K562 (cell line): Measurements from ENCODE around the gene CTPS2. TPM values are rescaled to one million over a fixed set of nuclear protein-coding genes. Genes with fewer than 3 reads are reported as not detected.

ENCODE experiments used
- CAMTA2 ChIP-seq: fragments of 250-450 bp; sonication (Bioruptor Pico); conservative IDR thresholded peaks from 2 replicates; pipeline ENCODE4 v1.5.1; 2022
- CBX1 ChIP-seq: sonication (generic); IDR thresholded peaks from 2 replicates; pipeline ENCODE4 v1.6.1; 2016; ENCODE audit warnings: antibody characterized with exemption, low read depth, mild to moderate bottlenecking
- CBX3 ChIP-seq, 2 experiments: IDR thresholded peaks; 1 replicate in 1 of 2; 2 replicates in 1 of 2; pipeline ENCODE4 v1.6.1; 2012; ENCODE audit warnings: inconsistent platforms in 2 of 2, low read length in 2 of 2, borderline replicate concordance in 1 of 2, control low read depth in 1 of 2
- CREB1 ChIP-seq, 2 experiments: sonication (generic) in 1 of 2; formaldehyde crosslinking in 1 of 2; IDR thresholded peaks; 2 replicates each; pipeline versions ENCODE4 v1.6.1 to v1.8.0; 2012 to 2022; ENCODE audit warnings: inconsistent platforms in 1 of 2, mild to moderate bottlenecking in 1 of 2, missing genetic modification reagents in 1 of 2, moderate library complexity in 1 of 2
- CREB3L1 ChIP-seq: fragments of 450-650 bp; IDR thresholded peaks from 2 replicates; pipeline ENCODE4 v1.6.1; 2014; ENCODE audit warnings: low read depth, mild to moderate bottlenecking, moderate library complexity, borderline replicate concordance
- ETV5 ChIP-seq: sonication (generic); formaldehyde crosslinking; IDR thresholded peaks from 2 replicates; pipeline ENCODE4 v1.4.0; 2020; ENCODE audit warnings: low read depth, mild to moderate bottlenecking, missing genetic modification reagents
- HMBOX1 ChIP-seq: sonication (generic); IDR thresholded peaks from 2 replicates; pipeline ENCODE4 v1.6.1; 2016
- MAX ChIP-seq: sonication (generic); formaldehyde crosslinking; IDR thresholded peaks from 2 replicates; pipeline ENCODE4 v1.9.0; 2022; ENCODE audit warnings: mild to moderate bottlenecking, missing genetic modification reagents
- MYC ChIP-seq, 2 experiments: fragments of 250-450 bp in 1 of 2; sonication (Bioruptor Pico) in 1 of 2; IDR thresholded peaks; 2 replicates each; pipeline versions ENCODE4 v1.5.1 to v1.6.1; 2012 to 2021; ENCODE audit warnings: low read depth in 2 of 2, borderline replicate concordance in 1 of 2, improper control_type of control experiment in 1 of 2, low read length in 1 of 2, mild to moderate bottlenecking in 1 of 2, moderate library complexity in 1 of 2
- NCOA1 ChIP-seq: fragments of 450-650 bp; IDR thresholded peaks from 2 replicates; pipeline ENCODE4 v1.6.1; 2016; ENCODE audit warnings: low read depth
- NCOR1 ChIP-seq: fragments of 450-650 bp; IDR thresholded peaks from 2 replicates; pipeline ENCODE4 v1.6.1; 2016; ENCODE audit warnings: mild to moderate bottlenecking, moderate library complexity
- NR4A1 ChIP-seq, 2 experiments: fragments of 250-450 bp in 1 of 2; fragments of 450-650 bp in 1 of 2; sonication (Bioruptor Pico) in 1 of 2; IDR thresholded peaks; 2 replicates each; pipeline versions ENCODE4 v1.4.0 to v1.6.1; 2016 to 2020; ENCODE audit warnings: mild to moderate bottlenecking in 2 of 2, missing compliant biosample characterization in 1 of 2, missing genetic modification characterization in 1 of 2, moderate library complexity in 1 of 2
- NRF1 ChIP-seq, 2 experiments: fragments of 450-650 bp; IDR thresholded peaks in 1 of 2; conservative IDR thresholded peaks in 1 of 2; 2 replicates each; pipeline ENCODE4 v1.6.1; 2014; ENCODE audit warnings: mild to moderate bottlenecking in 2 of 2
- POU5F1 ChIP-seq: fragments of 150-350 bp; IDR thresholded peaks from 2 replicates; pipeline ENCODE4 v1.6.1; 2014; ENCODE audit warnings: borderline replicate concordance, low read length, low read depth, mild to moderate bottlenecking; ENCODE audit not compliant: partially characterized antibody
- RAD51 ChIP-seq: fragments of 450-650 bp; IDR thresholded peaks from 2 replicates; pipeline ENCODE4 v1.7.1; 2016; ENCODE audit warnings: low read depth, mild to moderate bottlenecking, borderline replicate concordance
- RBM15 ChIP-seq: fragments of 200-400 bp; formaldehyde crosslinking; IDR thresholded peaks from 2 replicates; pipeline ENCODE4 v1.6.1; 2018; ENCODE audit warnings: mild to moderate bottlenecking, low read length, moderate library complexity; ENCODE audit not compliant: insufficient read depth
- SMARCE1 ChIP-seq: fragments of 450-650 bp; IDR thresholded peaks from 2 replicates; pipeline ENCODE4 v1.7.1; 2016; ENCODE audit warnings: mild to moderate bottlenecking
- TAL1 ChIP-seq: fragments of 450-650 bp; IDR thresholded peaks from 2 replicates; pipeline ENCODE4 v1.6.1; 2016; ENCODE audit warnings: mild to moderate bottlenecking
- TARDBP ChIP-seq: fragments of 450-650 bp; IDR thresholded peaks from 2 replicates; pipeline ENCODE4 v1.6.1; 2016
- TEAD4 ChIP-seq, 2 experiments: sonication (generic) in 1 of 2; formaldehyde crosslinking in 1 of 2; IDR thresholded peaks; 2 replicates each; pipeline versions ENCODE4 v1.6.1 to v1.8.0; 2012 to 2022; ENCODE audit warnings: borderline replicate concordance in 1 of 2, inconsistent platforms in 1 of 2, low read length in 1 of 2, mild to moderate bottlenecking in 1 of 2, missing genetic modification reagents in 1 of 2
- ZFX ChIP-seq: sonication (generic); formaldehyde crosslinking; IDR thresholded peaks from 2 replicates; pipeline ENCODE4 v1.8.0; 2022; ENCODE audit warnings: mild to moderate bottlenecking, missing genetic modification reagents, moderate library complexity
- ZKSCAN1 ChIP-seq: fragments of 150-350 bp; IDR thresholded peaks from 2 replicates; pipeline ENCODE4 v1.6.1; 2016; ENCODE audit warnings: low read depth, low read length
- ZNF121 ChIP-seq: sonication (generic); formaldehyde crosslinking; conservative IDR thresholded peaks from 2 replicates; pipeline ENCODE4 v1.8.0; 2022; ENCODE audit warnings: missing genetic modification reagents
- ZNF143 ChIP-seq: sonication (generic); formaldehyde crosslinking; IDR thresholded peaks from 2 replicates; pipeline ENCODE4 v1.9.0; 2022; ENCODE audit warnings: mild to moderate bottlenecking, missing genetic modification reagents
- ZNF146 ChIP-seq: IDR thresholded peaks from one replicate; pipeline ENCODE4 v1.6.1; 2018; ENCODE audit warnings: missing compliant biosample characterization; ENCODE audit not compliant: unreplicated experiment
- ZNF408 ChIP-seq: fragments of 250-450 bp; sonication (Bioruptor Pico); IDR thresholded peaks from 2 replicates; pipeline ENCODE4 v1.4.0; 2020; ENCODE audit warnings: low read depth, mild to moderate bottlenecking, moderate library complexity
- polyA plus RNA-seq, 8 experiments: library from polyadenylated mRNA; depleted of rRNA in 4 of 8; stranded (reverse) in 5 of 8; unstranded in 3 of 8; fragments of >200 nt; fragmentation: Nextera tagmentation in 2 of 8; fragmentation: Illumina TruSeq in 1 of 8; extraction: Ambion mirVana in 2 of 8; extraction: Trizol in 1 of 8; gene quantifications; 2 replicates each; pipeline versions ENCODE4 v1.2.1 to v1.2.3, GENCODE V29; 2011 to 2014; ENCODE audit warnings: inconsistent platforms in 1 of 8, missing spikeins in 1 of 8
- total RNA-seq, 7 experiments: library from RNA; depleted of rRNA in 6 of 7; stranded (reverse); fragments of >200 nt in 6 of 7; fragmentation: Illumina TruSeq in 2 of 7; extraction: Trizol in 2 of 7; gene quantifications; 2 replicates each; pipeline versions ENCODE4 v1.2.1 to v1.2.3, GENCODE V29; 2011 to 2021; ENCODE audit warnings: low replicate concordance in 1 of 7

The CTPS2 gene
- total and polyA plus RNA-seq, 9 of the 15 experiments (the other 6 are each of a cell fraction or from before 2014, with no cell fraction given): 5.4 to 19.5 (median 14.1) TPM

GRCh38 chrX:16719334-16720084, 7.0 kb upstream of the CTPS2 start, which contains the start of gene SYAP1 (continued):
- TF ChIP-seq ZFX (CRISPR knock-in tag) (peak; percentile 81), RBM15 (no peak), NR4A1 (CRISPR knock-in tag; IDR thresholded peaks at IDR 0.05) (no peak), NR4A1 (tag; IDR thresholded peaks at IDR 0.05) (no peak), CREB1 (IDR thresholded peaks at IDR 0.05) (peak; percentile 99), CREB1 (CRISPR knock-in tag; IDR thresholded peaks at IDR 0.05) (peak; percentile 98), ETV5 (peak; percentile 90), NCOA1 (peak; percentile 42; the same call in 1 of the 2 replicates), CBX3 (IDR thresholded peaks at IDR 0.05; ENCODE audit: borderline replicate concordance in 1 of 2, low read length in 2 of 2) (no peak), CBX1 (peak; percentile 63; the same call in 1 of the 2 replicates), RAD51 (no peak), ZNF143 (CRISPR knock-in tag) (no peak), CREB3L1 (0 out of 2 replicates have a peak, but pooled peaks have one; percentile 37), HMBOX1 (peak; percentile 51), ZKSCAN1 (no peak), ZNF146 (no peak), SMARCE1 (no peak), NCOR1 (no peak), CAMTA2 (no peak), ZNF121 (CRISPR knock-in tag) (no peak), TAL1 (no peak), TARDBP (peak; percentile 30; the same call in 1 of the 2 replicates), POU5F1 (no peak), NRF1 (conservative IDR thresholded peaks at IDR 0.05 in 1 of 2, IDR thresholded peaks at IDR 0.05 in 1 of 2) (peak; percentile 86 to 89), MYC (IDR thresholded peaks at IDR 0.05; ENCODE audit: low read depth, low read length) (peak; percentile 77), MYC (CRISPR knock-in tag; IDR thresholded peaks at IDR 0.05; ENCODE audit: borderline replicate concordance, low read depth) (no peak), MAX (CRISPR knock-in tag) (peak; percentile 61), ZNF408 (CRISPR knock-in tag) (no peak), TEAD4 (IDR thresholded peaks at IDR 0.05; ENCODE audit: low read length) (peak; percentile 25), TEAD4 (CRISPR knock-in tag; IDR thresholded peaks at IDR 0.05; ENCODE audit: borderline replicate concordance) (no peak)
